Ascending aorta (tissue), 2 donors: Measurements from ENCODE around the gene FCER2. TPM values are rescaled to one million over a fixed set of nuclear protein-coding genes. Genes with fewer than 3 reads are reported as not detected.

Experiments used
- DNase-seq, 2 donors: peaks; one replicate each; pipeline ENCODE4 v3.0.0-alpha.2; 2019; ENCODE audit warnings: low spot score in 2 of 2
- H3K27ac ChIP-seq, 2 donors: fragments of 200-600 bp; sonication (generic); one replicate each; pipeline ENCODE4 v1.5.1; 2016 to 2017; ENCODE audit warnings: mild to moderate bottlenecking in 1 of 2
- H3K27me3 ChIP-seq: fragments of 200-600 bp; sonication (generic); one replicate; pipeline ENCODE4 v1.5.1; 2017
- H3K36me3 ChIP-seq, 2 donors: fragments of 200-600 bp; sonication (generic); one replicate each; pipeline ENCODE4 v1.5.1; 2016
- H3K4me1 ChIP-seq, 2 donors: fragments of 200-600 bp; sonication (generic); one replicate each; pipeline ENCODE4 v1.5.1; 2016 to 2017; ENCODE audit warnings: mild to moderate bottlenecking in 1 of 2
- H3K4me3 ChIP-seq, 2 donors: fragments of 200-600 bp; sonication (generic); one replicate each; pipeline ENCODE4 v1.5.1; 2016 to 2017; ENCODE audit warnings: mild to moderate bottlenecking in 1 of 2
- H3K9me3 ChIP-seq, 2 donors: fragments of 200-600 bp; sonication (generic); one replicate each; pipeline ENCODE4 v1.5.1; 2016
- CTCF ChIP-seq, 3 experiments: fragments of 200-600 bp in 2 of 3; fragments of 450-650 bp in 1 of 3; sonication (generic) in 2 of 3; IDR thresholded peaks; one replicate each; pipeline ENCODE4 v1.5.1; 2016 to 2019; ENCODE audit warnings: antibody characterized with exemption in 3 of 3, mild to moderate bottlenecking in 1 of 3, moderate library complexity in 1 of 3
- intact Hi-C: fragments of 100-400 bp; cut with DNase I; formaldehyde crosslinking; loops from one replicate; pipeline ENCODE4 v1.15.1; 2023
- total RNA-seq: library from RNA; depleted of rRNA; stranded (reverse); fragments of >200 nt; gene quantifications from one replicate; pipeline ENCODE4 v1.1.0, GENCODE V29; 2016

Gene FCER2
- total RNA-seq, 1 donor from 2014 or later: not detected

- Histone ChIP-seq H3K36me3 (no peaks in the 10 kb centered on the region), H3K27ac (no peak overlapping the region), H3K4me3 (no peak overlapping the region), H3K27me3 (no peaks in the 10 kb centered on the region), H3K4me1 (no peaks in the 10 kb centered on the region), H3K9me3 (no peaks in the 10 kb centered on the region)
- no peak for TF ChIP-seq CTCF (IDR thresholded peaks at IDR 0.05)
- intact Hi-C loops: no loop called here
- no peak for DNase-seq
These were observed 20.3 kb upstream of the FCER2 start for GRCh38 chr19:7722231-7722651.

GRCh38 chr19:7720351-7720750, 18.4 kb upstream of the FCER2 start:
- H3K27ac ChIP-seq: no peak overlapping the region
- H3K36me3 ChIP-seq: no peaks in the 10 kb centered on the region
- intact Hi-C loops: no loop called here
- TF ChIP-seq CTCF (IDR thresholded peaks at IDR 0.05): no peak
- H3K9me3 ChIP-seq: no peaks in the 10 kb centered on the region
- H3K4me3 ChIP-seq: no peak overlapping the region
- DNase-seq: no peak
- H3K27me3 ChIP-seq: no peaks in the 10 kb centered on the region
- no peaks in the 10 kb centered on the region for H3K4me1 ChIP-seq

GRCh38 chr19:7718668-7719067, 16.7 kb upstream of the FCER2 start:
- no peak overlapping the region for H3K4me3 ChIP-seq
- no peaks in the 10 kb centered on the region for H3K36me3 ChIP-seq
- H3K4me1 ChIP-seq: no peaks in the 10 kb centered on the region
- intact Hi-C loops: no loop called here
- no peak overlapping the region for H3K27ac ChIP-seq
- no peak for TF ChIP-seq CTCF (IDR thresholded peaks at IDR 0.05)
- no peaks in the 10 kb centered on the region for H3K27me3 ChIP-seq
- H3K9me3 ChIP-seq: no peaks in the 10 kb centered on the region
- no peak for DNase-seq

- intact Hi-C loops: no loop called here
- no peak for DNase-seq
- Histone ChIP-seq H3K4me1 (no peaks in the 10 kb centered on the region), H3K36me3 (no peaks in the 10 kb centered on the region), H3K27ac (no peak overlapping the region), H3K9me3 (no peaks in the 10 kb centered on the region), H3K27me3 (no peaks in the 10 kb centered on the region), H3K4me3 (no peak overlapping the region)
- no peak for TF ChIP-seq CTCF (IDR thresholded peaks at IDR 0.05)
These were observed 14.8 kb upstream of the FCER2 start for GRCh38 chr19:7716762-7717161.

GRCh38 chr19:7715671-7716070, 13.7 kb upstream of the FCER2 start:
- no peaks in the 10 kb centered on the region for H3K27me3 ChIP-seq
- no peak overlapping the region for H3K4me3 ChIP-seq
- no peak for DNase-seq
- no peak for TF ChIP-seq CTCF (IDR thresholded peaks at IDR 0.05)
- H3K36me3 ChIP-seq: no peaks in the 10 kb centered on the region
- no peak overlapping the region for H3K27ac ChIP-seq
- intact Hi-C loops: no loop called here
- H3K4me1 ChIP-seq: no peaks in the 10 kb centered on the region
- H3K9me3 ChIP-seq: no peaks in the 10 kb centered on the region

GRCh38 chr19:7710616-7711015, 8.7 kb upstream of the FCER2 start:
- H3K4me3 ChIP-seq: no peak overlapping the region
- TF ChIP-seq CTCF (IDR thresholded peaks at IDR 0.05): no peak
- intact Hi-C loops: no loop called here
- no peaks in the 10 kb centered on the region for H3K27me3 ChIP-seq
- no peak for DNase-seq
- no peak overlapping the region for H3K27ac ChIP-seq
- H3K9me3 ChIP-seq: no peaks in the 10 kb centered on the region
- no peaks in the 10 kb centered on the region for H3K4me1 ChIP-seq
- no peaks in the 10 kb centered on the region for H3K36me3 ChIP-seq
